Measurements from ENCODE around the gene NES. TPM values are rescaled to one million over a fixed set of nuclear protein-coding genes. Genes with fewer than 3 reads are reported as not detected.

The NES gene
- total RNA-seq, 1 donor from 2014 or later: 56.8 TPM

- H3K36me3 Mint-ChIP-seq: no peaks in the 10 kb centered on the region
- TF ChIP-seq, protein P1, sequence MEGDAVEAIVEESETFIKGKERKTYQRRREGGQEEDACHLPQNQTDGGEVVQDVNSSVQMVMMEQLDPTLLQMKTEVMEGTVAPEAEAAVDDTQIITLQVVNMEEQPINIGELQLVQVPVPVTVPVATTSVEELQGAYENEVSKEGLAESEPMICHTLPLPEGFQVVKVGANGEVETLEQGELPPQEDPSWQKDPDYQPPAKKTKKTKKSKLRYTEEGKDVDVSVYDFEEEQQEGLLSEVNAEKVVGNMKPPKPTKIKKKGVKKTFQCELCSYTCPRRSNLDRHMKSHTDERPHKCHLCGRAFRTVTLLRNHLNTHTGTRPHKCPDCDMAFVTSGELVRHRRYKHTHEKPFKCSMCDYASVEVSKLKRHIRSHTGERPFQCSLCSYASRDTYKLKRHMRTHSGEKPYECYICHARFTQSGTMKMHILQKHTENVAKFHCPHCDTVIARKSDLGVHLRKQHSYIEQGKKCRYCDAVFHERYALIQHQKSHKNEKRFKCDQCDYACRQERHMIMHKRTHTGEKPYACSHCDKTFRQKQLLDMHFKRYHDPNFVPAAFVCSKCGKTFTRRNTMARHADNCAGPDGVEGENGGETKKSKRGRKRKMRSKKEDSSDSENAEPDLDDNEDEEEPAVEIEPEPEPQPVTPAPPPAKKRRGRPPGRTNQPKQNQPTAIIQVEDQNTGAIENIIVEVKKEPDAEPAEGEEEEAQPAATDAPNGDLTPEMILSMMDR (IDR thresholded peaks at IDR 0.05; ENCODE audit: unreplicated experiment): no peak
- no peaks in the 10 kb centered on the region for H3K4me1 Mint-ChIP-seq
- peaks cover 87% of the 10 kb centered on the region for H3K27me3 Mint-ChIP-seq (ENCODE audit: low read depth)
- no peak overlapping the region for H3K4me3 Mint-ChIP-seq
- H3K9me3 Mint-ChIP-seq: no peaks in the 10 kb centered on the region
- no peak overlapping the region for H3K27ac Mint-ChIP-seq
- DNase-seq (ENCODE audit: low spot score in 2 of 2, unreplicated experiment in 2 of 2): no peak
These were observed 28.7 kb downstream of the NES start for GRCh38 chr1:156648496-156648895.

- no peaks in the 10 kb centered on the region for H3K36me3 Mint-ChIP-seq
- H3K9me3 Mint-ChIP-seq: no peaks in the 10 kb centered on the region
- no peak for DNase-seq (ENCODE audit: low spot score in 2 of 2, unreplicated experiment in 2 of 2)
- no peak overlapping the region for H3K4me3 Mint-ChIP-seq
- H3K27me3 Mint-ChIP-seq (ENCODE audit: low read depth): peaks cover 89% of the 10 kb centered on the region
- H3K4me1 Mint-ChIP-seq: peaks cover 2% of the 10 kb centered on the region
- TF ChIP-seq, protein P1 (IDR thresholded peaks at IDR 0.05; ENCODE audit: unreplicated experiment): no peak
- no peak overlapping the region for H3K27ac Mint-ChIP-seq
These were observed 29.9 kb downstream of the NES start for GRCh38 chr1:156647351-156647750.

GRCh38 chr1:156646738-156647211, 30.4 kb downstream of the NES start:
- TF ChIP-seq, protein P1 (IDR thresholded peaks at IDR 0.05; ENCODE audit: unreplicated experiment): no peak
- Mint-ChIP-seq H3K36me3 (no peaks in the 10 kb centered on the region), H3K4me3 (no peak overlapping the region), H3K27ac (no peak overlapping the region), H3K27me3 (ENCODE audit: low read depth) (peaks cover 89% of the 10 kb centered on the region), H3K9me3 (no peaks in the 10 kb centered on the region), H3K4me1 (peaks cover 4% of the 10 kb centered on the region)
- DNase-seq (ENCODE audit: low spot score in 2 of 2, unreplicated experiment in 2 of 2): no peak

- Mint-ChIP-seq H3K4me1 (peaks cover 7% of the 10 kb centered on the region), H3K27me3 (ENCODE audit: low read depth) (peaks cover 91% of the 10 kb centered on the region), H3K36me3 (no peaks in the 10 kb centered on the region), H3K27ac (no peak overlapping the region), H3K4me3 (no peak overlapping the region), H3K9me3 (no peaks in the 10 kb centered on the region)
- TF ChIP-seq, protein P1 (IDR thresholded peaks at IDR 0.05; ENCODE audit: unreplicated experiment): no peak
- no peak for DNase-seq (ENCODE audit: low spot score in 2 of 2, unreplicated experiment in 2 of 2)
These were observed 31.5 kb downstream of the NES start for GRCh38 chr1:156645666-156646065.

- no peaks in the 10 kb centered on the region for H3K36me3 Mint-ChIP-seq
- no peak overlapping the region for H3K27ac Mint-ChIP-seq
- no peak for DNase-seq (ENCODE audit: low spot score in 2 of 2, unreplicated experiment in 2 of 2)
- peaks cover 7% of the 10 kb centered on the region for H3K4me1 Mint-ChIP-seq
- TF ChIP-seq, protein P1 (IDR thresholded peaks at IDR 0.05; ENCODE audit: unreplicated experiment): no peak
- no peaks in the 10 kb centered on the region for H3K9me3 Mint-ChIP-seq
- no peak overlapping the region for H3K4me3 Mint-ChIP-seq
- peaks cover 91% of the 10 kb centered on the region for H3K27me3 Mint-ChIP-seq (ENCODE audit: low read depth)
These were observed 32.2 kb downstream of the NES start for GRCh38 chr1:156645056-156645455.

GRCh38 chr1:156644640-156645039, 32.6 kb downstream of the NES start:
- peaks cover 92% of the 10 kb centered on the region for H3K27me3 Mint-ChIP-seq (ENCODE audit: low read depth)
- H3K4me3 Mint-ChIP-seq: no peak overlapping the region
- DNase-seq (ENCODE audit: low spot score in 2 of 2, unreplicated experiment in 2 of 2): no peak
- TF ChIP-seq, protein P1 (IDR thresholded peaks at IDR 0.05; ENCODE audit: unreplicated experiment): no peak
- no peaks in the 10 kb centered on the region for H3K9me3 Mint-ChIP-seq
- H3K27ac Mint-ChIP-seq: no peak overlapping the region
- peaks cover 7% of the 10 kb centered on the region for H3K4me1 Mint-ChIP-seq
- no peaks in the 10 kb centered on the region for H3K36me3 Mint-ChIP-seq

All from mesothelial cell of epicardium (in vitro differentiated cells).